GM12801 (cell line): ENCODE measurements around the gene SLFN14.

Source experiments
- TF ChIP-seq, protein P1 (sequence below): IDR thresholded peaks from one replicate; pipeline ENCODE4 v1.5.1; 2011; ENCODE audit warnings: control low read depth; ENCODE audit not compliant: insufficient read length; ENCODE audit errors: extremely low read depth

SLFN14 gene

DNA sequence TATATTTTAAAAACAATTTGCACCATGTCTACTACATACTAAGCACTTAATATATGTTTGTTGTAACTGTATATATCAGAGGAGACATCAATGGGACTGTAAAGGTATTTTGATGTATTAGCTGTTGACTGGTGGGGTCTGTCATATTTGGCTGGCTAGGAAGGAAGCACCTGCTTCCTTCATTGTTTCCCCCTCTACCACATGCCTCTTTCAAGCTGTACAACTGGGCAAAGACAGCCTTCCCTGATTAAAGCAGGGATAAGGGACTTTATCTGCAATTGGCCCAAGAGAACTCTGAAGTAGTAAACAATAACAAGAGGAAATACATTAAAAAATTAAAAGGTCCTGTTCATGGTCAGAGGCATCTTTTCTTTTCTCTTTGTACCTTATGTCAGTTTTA lies 17.6 kb downstream of the SLFN14 start:
- TF ChIP-seq, protein P1, sequence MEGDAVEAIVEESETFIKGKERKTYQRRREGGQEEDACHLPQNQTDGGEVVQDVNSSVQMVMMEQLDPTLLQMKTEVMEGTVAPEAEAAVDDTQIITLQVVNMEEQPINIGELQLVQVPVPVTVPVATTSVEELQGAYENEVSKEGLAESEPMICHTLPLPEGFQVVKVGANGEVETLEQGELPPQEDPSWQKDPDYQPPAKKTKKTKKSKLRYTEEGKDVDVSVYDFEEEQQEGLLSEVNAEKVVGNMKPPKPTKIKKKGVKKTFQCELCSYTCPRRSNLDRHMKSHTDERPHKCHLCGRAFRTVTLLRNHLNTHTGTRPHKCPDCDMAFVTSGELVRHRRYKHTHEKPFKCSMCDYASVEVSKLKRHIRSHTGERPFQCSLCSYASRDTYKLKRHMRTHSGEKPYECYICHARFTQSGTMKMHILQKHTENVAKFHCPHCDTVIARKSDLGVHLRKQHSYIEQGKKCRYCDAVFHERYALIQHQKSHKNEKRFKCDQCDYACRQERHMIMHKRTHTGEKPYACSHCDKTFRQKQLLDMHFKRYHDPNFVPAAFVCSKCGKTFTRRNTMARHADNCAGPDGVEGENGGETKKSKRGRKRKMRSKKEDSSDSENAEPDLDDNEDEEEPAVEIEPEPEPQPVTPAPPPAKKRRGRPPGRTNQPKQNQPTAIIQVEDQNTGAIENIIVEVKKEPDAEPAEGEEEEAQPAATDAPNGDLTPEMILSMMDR: no peak

DNA sequence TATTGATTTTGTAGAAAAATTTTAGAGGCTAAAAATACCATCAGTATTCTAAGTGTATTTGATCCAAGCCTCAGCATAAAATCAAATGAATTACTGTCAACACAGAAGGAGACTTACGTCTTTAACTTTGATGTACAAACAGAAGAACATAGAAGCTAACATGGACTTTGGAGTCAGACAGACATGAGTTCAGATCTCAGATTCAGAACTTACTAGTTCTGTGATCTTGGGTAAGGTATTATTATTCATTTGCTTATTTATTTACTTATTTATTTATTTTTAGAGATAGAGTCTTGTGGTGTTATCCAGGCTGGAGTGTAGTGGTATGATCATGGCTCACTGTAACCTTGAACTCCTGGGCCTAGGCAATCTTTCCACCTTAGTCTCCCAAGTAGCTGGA lies 19.2 kb downstream of the SLFN14 start:
- TF ChIP-seq, protein P1: no peak

DNA sequence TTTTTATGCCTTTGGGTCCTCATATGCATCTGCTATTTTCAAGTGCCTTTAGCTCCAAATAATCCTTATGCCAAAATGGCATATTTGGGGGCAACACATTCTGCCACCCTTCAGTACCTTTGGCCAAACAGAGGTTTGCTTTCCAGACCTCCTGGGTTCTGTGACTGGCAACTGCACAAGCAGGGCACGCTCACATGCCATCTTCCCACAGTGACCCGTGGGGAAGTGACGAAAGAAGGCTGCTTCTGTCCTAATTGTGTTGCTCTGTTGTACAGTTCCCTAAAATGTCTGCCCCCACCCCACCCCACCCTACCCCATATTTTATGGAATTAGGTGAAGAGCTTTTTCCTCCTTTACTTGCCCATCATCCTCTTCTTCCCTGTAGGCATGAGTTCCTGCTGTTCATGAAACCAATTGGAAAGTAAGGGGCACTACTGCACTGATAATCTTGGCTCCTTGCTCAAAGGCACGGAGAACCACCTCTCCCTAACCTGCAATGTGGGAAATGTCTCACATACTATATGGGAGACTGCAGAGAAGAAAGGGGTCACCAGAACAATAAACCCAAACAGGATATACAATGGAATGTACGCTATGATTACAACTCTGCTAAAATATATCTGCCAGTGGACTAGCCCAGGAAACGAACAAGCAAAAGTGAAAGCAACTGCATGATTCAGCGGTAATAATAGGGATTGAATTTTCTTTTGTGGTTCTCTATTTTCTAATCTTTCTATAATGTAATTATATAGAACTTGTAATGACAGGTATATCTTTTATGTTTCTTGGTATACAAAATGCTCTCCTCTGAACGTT lies 19.8 kb downstream of the SLFN14 start:
- TF ChIP-seq, protein P1: no peak

DNA sequence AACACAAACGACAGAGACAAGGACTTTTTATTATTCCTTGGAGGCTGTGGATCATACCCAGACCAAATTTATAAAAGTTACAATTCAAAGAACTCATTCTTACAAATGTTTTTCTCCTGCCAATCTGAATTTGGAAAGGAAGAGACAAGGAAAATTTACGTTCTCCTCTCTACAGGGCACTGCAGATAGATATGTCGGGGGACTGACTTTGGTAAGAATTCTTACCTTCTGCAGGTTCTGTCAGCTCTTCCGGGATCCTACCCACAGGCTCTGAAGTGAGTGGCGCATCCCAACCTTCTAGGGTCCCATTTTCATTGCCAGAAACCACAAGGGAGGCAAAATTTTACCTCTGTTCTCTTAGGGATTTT lies 21.0 kb downstream of the SLFN14 start:
- TF ChIP-seq, protein P1: no peak

DNA sequence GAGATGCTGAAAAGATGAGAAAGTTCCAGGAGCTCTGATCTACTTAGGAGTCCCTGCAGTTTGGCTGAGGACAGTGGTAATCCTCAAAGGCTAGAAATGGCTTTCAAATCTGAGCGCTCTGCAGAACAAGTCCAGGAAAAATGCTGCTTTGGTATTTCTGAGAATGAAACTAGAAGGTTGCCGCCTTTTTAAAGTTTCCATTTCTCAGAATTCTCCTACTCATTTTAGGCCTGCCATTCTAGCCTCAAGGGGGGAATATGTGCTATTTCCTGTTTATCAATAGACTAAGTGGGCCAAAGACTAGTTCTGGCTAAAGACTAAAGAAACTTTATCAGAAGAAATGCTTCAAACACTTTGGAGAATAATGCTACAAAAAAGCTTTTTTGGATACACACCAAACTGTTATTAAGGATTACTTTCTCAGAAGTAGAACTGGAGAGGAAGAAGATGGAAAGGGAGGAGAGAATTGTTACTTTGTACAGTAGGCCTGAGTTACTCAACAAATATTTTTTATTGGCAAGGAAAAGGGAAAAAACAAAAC lies 22.9 kb downstream of the SLFN14 start, which contains the start of gene SLFN12L:
SLFN12L (minus strand) TSS at position 78 of the 541 bp plus-strand sequence. CDS start 15,314 bp downstream, outside the sequence.
- TF ChIP-seq, protein P1: no peak

DNA sequence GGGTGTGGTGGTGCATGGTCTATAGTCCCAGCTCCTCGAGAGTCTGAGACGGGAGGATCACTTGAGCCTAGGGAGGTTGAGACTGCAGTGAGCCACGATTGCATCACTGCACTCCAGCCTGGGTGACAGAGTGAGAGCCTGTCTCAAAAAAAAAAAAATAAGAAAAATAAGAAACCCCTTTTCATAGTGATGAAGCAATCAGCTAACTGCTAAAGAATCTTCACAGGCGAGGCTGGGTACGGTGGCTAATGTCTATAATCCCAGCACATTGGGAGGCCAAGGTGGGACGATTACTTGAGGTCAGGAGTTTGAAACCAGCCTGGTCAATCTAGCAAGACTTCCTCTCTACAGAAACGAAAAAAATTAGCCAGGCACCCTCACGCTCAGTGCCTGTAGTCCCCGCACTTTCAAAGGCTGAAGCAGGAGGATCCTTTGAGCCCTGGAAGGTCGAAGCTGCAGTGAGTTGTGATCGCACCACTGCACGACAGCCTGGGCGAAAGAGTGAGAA lies 23.9 kb downstream of the SLFN14 start:
- TF ChIP-seq, protein P1: no peak

DNA sequence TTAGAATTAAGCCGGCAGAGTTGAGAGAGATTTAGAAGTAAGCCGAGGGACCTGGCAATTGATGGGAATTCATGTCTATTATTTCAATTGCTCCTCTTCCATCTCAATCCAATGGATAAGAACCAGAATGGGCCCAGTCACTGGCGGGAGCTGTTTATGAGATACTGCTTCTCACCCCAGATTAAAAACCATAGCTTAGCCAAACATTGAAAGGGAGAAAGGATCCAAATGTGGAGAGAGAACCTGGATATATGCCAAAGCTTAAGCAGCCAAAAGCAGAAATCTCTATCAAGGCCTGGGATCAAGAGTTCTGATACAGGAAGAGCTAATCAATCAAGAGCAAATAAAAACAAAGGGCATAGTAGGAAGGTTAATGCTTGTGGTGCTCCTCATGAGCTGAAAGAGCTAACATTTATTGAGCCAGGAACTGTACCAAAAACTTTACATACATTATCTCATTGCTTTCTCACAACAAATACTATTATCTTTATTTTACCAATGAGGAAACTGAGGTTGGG lies 26.0 kb downstream of the SLFN14 start:
- TF ChIP-seq, protein P1: no peak
